ENCODE data around the gene DOK7.

Gene DOK7

GRCh38 chr4:3434881-3435685 lies 28.0 kb upstream of the DOK7 start:
- H3K4me3 ChIP-seq (ENCODE audit: low read depth, low read length), result no peak overlapping the region
- peak; percentile 25; the same call in 1 of the 2 replicates for TF ChIP-seq CTCF (IDR thresholded peaks at IDR 0.05; ENCODE audit: borderline replicate concordance, insufficient read depth, low read depth, low read length)

- no peak for TF ChIP-seq CTCF (IDR thresholded peaks at IDR 0.05; ENCODE audit: borderline replicate concordance, insufficient read depth, low read depth, low read length)
Measured at GRCh38 chr4:3435686-3435956, 27.5 kb upstream of the DOK7 start.

GRCh38 chr4:3436048-3436797 lies 26.9 kb upstream of the DOK7 start:
- no peak overlapping the region for H3K4me3 ChIP-seq (ENCODE audit: low read depth, low read length)
- no peak for TF ChIP-seq CTCF (IDR thresholded peaks at IDR 0.05; ENCODE audit: borderline replicate concordance, insufficient read depth, low read depth, low read length)

More at GRCh38 chr4:3435686-3435956, 27.5 kb upstream of the DOK7 start:
- H3K4me3 ChIP-seq (ENCODE audit: low read depth, low read length), result no peak overlapping the region

- H3K4me3 ChIP-seq (ENCODE audit: low read depth, low read length), result no peak overlapping the region
- no peak for TF ChIP-seq CTCF (IDR thresholded peaks at IDR 0.05; ENCODE audit: borderline replicate concordance, insufficient read depth, low read depth, low read length)
Measured at GRCh38 chr4:3436798-3437581, 26.1 kb upstream of the DOK7 start.

- no peak for TF ChIP-seq CTCF (IDR thresholded peaks at IDR 0.05; ENCODE audit: borderline replicate concordance, insufficient read depth, low read depth, low read length)
- no peak overlapping the region for H3K4me3 ChIP-seq (ENCODE audit: low read depth, low read length)
Measured at GRCh38 chr4:3437582-3437936, 25.5 kb upstream of the DOK7 start.

GRCh38 chr4:3437998-3438846 lies 24.9 kb upstream of the DOK7 start:
- no peak for TF ChIP-seq CTCF (IDR thresholded peaks at IDR 0.05; ENCODE audit: borderline replicate concordance, insufficient read depth, low read depth, low read length)
- H3K4me3 ChIP-seq (ENCODE audit: low read depth, low read length), result no peak overlapping the region

Data from GM12875 (cell line).